GM08714 (cell line): ENCODE measurements around the gene RAB7B.

Experiments used
- H3K4me3 ChIP-seq: fragments of 200-500 bp; sonication (Bioruptor generic); 2 replicates; pipeline ENCODE4 v1.5.1; 2014; ENCODE audit warnings: mild to moderate bottlenecking, low read length, inconsistent platforms
- ZNF274 ChIP-seq: IDR thresholded peaks from 2 replicates; pipeline ENCODE4 v1.6.1; 2012; ENCODE audit warnings: mild to moderate bottlenecking, low read depth, low read length

RAB7B gene, protein sequence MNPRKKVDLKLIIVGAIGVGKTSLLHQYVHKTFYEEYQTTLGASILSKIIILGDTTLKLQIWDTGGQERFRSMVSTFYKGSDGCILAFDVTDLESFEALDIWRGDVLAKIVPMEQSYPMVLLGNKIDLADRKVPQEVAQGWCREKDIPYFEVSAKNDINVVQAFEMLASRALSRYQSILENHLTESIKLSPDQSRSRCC

DNA sequence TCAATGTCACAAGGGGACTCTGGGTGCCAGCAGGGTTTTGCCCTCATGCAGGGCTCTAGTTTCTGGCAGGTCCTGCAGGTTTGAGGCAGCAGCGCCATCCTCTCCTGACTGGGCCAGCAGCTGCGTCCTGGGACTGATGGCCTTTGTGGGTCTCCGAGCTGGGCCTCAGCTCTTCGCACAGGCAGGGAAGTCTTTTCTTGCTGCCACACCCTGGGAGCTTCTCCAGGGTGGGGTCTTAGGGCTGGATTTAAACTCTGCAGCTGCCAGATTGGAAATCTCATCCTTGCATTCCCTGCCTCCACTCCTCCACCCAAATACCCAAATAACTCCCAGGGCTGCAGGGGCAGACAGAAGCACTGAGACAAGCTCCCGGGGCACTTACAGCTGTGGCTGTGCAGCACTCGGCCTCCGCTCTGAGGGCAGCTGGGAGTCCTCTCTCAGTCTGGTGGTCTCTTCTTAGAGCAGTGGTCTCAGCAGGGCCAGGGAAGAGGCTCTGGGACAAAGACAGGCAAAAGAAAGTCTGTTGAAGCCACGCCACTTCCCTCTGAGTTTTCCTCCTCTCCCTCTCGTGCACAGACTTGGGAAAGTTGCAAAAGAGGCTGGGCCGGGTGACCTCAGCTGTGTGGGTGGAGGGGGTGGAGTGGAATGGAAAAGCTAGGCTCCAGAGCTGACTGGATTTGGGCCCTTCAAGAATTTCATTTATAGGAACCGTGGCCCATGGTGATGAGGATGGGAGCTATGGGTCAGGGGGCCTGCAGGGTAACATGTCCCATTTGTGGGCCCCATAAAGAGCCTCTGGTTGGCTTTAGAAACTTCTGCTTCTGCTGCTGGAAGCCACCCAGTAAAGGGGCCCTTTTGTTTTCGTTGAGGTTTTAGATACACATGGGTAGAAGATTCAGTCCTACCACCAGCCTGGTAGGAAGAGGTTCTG lies at the start of gene RAB7B:
TSS of gene RAB7B (minus strand) at position 525 of the 931 bp plus-strand sequence. CDS start 9,260 bp downstream, outside the sequence.
- no peak for TF ChIP-seq ZNF274
- H3K4me3 ChIP-seq, result no peak within 1 kb of the TSS

DNA sequence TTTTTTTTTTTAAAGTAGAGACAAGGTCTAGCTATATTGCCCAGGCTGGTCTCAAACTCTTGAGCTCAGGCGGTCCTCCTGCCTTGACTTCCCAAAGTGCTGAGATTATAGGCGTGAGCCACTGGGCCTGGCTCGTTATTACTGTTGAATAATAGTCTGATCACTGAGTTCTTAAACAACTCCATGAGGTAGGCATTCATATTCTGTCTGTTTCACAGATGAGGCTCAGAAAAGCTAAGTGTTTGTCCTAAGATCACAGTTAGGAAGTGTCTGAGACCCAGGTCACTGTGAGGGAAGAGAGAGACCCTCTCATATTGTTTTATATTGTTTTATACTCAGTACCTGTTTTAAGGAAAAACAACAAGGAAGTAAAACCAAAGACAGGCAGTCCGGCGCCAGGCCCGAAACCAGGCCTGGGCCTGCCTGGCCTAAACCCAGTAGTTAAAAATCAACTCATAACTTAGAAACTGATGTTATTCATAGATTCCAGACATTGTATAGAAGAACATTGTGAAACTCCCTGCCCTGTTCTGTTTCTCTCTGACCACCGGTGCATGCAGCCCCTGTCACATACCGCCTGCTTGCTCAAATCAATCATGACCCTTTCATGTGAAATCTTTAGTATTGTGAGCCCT lies 49.2 kb upstream of the RAB7B start:
- H3K4me3 ChIP-seq, result peak overlapping the region; percentile 34; the same call in 1 of the 2 replicates

DNA sequence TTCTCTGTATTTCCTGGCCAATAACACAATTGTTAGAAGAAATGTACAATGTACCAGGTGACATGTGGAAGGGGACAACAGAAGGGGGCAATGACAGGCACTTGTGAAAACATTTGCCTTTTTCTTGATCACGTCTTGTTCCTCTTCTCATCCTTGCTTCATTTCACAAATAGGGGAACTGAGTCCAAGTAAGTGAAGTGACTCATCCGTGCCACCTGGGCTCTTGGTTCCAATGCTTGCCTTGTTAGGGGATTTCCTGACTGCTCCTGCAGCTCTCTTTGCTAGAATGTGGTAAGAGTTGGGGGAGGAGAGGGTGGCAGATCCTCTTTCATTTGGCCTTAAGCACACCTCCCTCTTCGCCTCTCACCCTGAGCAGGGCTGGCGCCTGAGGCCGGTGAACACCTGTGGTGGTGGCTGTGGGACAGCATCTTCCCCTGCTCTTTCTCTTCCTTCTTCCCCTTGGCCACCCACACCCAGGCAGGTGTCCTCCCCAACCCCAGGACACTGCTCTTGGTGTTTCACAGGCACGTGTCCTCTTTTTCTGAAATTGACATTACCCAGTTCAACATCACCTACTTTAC lies 47.5 kb upstream of the RAB7B start:
- no peak for TF ChIP-seq ZNF274
- no peak overlapping the region for H3K4me3 ChIP-seq

DNA sequence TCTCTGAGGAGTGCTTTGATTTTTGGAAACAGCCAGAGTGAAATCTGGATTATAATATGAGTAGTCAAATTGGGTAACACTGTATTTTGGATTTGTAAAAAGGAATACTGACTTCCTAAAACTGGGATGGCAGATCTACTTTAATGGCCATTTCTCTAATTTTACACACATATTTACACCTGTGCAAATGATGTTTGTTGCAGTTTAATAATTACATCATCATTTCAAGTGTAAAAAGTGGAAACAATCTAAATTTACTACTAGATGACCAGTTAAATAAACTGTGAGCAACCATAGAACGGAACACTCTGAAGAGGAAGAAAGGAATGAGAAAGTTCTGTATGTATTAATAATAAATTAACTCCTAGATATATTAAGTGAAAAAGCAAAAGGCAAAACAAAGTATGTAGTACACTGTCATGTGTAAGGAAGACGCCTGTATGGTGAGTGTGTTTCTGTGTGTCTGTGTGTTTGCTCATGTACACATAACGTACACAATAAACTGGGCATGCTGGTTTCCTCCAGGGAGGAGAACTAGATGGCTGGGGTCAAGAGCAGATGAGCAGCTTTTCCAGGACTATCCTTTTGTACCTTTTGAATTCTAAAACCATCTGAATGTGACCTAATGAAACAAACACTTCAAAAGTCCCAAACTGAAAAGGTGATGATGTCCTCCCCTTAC lies 46.9 kb upstream of the RAB7B start:
- no peak for TF ChIP-seq ZNF274
- no peak overlapping the region for H3K4me3 ChIP-seq

DNA sequence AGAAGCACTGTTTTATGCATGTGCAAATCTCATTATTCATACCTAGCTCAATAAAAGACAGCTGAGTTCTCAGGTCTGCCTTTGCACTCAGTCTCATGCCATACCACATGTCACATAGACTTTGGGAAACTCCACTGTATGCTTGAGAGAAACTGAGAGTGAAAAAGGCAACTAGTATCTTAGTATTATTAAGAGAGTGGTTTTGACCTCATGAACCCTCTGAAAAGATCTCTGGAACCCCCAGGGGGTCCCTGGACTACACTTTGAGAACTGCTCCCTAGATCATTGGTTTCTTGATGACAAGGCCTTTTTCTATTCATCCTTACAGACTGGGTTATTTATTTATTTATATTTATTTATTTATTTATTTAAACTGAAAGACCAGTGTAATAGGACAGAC lies 46.1 kb upstream of the RAB7B start:
- no peak overlapping the region for H3K4me3 ChIP-seq
- no peak for TF ChIP-seq ZNF274

DNA sequence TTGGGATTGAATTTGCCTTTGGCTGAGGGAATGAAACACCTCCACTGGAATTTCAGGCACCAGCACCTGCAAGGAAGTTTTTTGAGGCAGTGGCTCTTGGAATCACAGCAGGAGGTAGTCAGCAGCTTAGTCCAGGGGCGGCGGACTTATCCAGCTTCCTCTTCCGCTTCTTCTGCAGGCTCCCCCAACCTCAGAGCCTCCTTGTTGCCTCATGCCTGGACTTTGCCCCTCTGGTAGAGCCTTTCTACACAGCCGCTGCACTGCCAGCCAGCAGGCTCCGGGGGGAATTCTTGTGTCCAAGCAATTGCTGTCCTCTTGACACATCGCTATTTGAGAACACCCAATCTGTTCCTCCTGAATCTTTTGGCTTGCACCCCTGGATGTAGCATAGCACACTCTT lies 45.4 kb upstream of the RAB7B start:
- TF ChIP-seq ZNF274, result no peak
- H3K4me3 ChIP-seq, result no peak overlapping the region

DNA sequence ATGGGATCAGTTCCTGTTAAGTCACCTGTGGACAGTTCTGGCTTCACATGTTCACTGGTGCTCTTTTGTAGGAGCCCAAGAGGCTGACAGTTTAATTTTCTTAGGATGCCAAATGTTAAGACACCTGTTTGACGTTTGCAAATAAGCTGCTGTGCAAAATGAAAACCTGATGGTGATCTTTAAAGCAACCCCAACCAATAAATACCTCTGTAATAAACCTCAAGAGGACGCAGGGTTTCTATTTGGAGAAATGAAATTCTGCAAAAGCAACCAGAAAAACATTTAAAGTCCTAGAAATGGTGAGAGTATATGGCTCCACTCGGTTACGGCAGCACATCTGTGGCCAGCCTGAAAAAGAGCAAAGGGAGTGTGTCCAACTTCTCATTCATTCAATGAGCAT lies 44.1 kb upstream of the RAB7B start:
- TF ChIP-seq ZNF274, result no peak

DNA sequence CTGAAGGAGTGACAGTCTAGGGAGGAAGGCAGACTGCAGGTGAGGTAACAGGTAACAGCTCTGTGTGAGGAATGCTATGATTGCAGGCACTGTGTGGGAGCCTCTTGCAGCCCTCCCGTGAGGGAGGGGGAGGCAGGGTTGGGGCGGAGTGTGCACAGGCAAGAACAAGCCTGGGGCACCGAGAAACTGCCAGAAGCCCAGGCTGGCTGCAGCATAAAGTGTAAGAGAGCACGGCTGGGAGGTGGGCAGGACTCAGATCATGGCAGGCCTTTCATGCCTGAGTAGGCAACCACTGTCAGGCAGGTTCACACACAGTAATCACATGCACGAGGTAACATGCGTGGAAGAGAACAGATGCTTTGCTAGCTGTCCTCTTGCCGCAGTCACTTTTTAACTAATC lies 38.4 kb upstream of the RAB7B start:
- no peak overlapping the region for H3K4me3 ChIP-seq
- TF ChIP-seq ZNF274, result no peak

More for the DNA sequence above, 44.1 kb upstream of the RAB7B start:
- peak overlapping the region; percentile 36; the same call in 1 of the 2 replicates for H3K4me3 ChIP-seq

DNA sequence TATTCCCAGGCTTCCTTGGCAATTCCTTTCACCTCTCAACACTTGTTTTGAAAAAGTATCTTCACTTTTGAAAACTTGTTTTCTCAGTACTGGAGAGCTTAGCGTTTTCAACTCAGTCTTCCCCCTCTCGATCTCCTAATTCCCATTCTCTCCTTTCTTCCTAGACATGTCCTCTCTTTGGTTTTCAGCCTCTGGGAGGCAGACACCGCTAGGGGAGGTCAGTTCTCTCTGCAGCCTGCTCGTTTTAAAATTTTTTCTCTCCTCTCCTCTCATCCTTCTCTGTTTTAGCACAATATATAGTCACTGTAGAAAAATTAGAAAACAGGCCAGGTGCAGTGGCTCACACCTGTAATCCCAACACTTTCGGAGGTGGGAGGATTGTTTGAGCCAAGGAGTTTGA lies 37.1 kb upstream of the RAB7B start:
- H3K4me3 ChIP-seq, result no peak overlapping the region
- TF ChIP-seq ZNF274, result no peak

DNA sequence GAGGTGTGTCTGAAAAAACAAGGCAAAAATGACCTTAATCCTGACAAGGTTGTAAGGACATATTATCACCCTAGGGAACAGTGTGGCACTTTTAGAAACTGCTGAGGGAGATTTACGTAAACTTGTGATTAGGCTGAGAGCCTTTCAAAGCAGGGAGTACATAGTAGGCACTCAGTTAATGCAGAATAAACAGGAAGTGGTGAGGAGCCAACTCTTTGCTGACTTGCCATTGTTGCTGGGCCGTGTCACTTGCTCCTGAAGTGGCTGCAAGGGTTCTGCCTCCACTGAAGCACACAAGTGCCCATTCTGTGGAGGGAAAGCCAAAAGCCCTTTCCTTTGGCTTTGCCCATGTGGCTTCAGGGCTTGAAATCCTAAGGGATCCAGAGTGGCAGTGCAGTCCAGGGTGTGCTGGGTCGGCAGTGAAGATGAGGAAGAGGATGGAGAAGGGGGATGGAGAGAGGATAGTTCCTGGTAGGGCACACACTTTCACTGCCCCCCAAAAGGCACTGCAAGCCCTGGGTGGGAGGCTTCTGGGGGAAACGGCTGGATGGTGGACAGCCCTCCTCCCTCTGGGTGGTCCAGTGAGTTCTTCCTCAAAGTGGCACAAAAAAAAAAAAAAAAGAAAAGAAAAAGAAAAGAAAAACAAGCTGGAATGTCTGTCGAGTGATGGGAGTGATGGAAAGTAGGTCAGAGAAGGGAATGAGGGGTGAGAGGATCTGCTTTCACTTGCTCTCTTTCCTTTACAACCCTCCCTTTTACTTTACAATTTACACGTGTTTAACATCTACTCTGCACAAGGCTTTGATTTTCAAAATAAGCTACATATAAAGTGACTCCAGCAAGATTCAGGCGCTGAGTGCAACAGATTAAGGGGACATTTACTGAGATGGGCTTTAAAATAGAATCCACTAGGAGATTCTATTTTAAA lies 36.1 kb upstream of the RAB7B start:
- no peak for TF ChIP-seq ZNF274
- no peak overlapping the region for H3K4me3 ChIP-seq

DNA sequence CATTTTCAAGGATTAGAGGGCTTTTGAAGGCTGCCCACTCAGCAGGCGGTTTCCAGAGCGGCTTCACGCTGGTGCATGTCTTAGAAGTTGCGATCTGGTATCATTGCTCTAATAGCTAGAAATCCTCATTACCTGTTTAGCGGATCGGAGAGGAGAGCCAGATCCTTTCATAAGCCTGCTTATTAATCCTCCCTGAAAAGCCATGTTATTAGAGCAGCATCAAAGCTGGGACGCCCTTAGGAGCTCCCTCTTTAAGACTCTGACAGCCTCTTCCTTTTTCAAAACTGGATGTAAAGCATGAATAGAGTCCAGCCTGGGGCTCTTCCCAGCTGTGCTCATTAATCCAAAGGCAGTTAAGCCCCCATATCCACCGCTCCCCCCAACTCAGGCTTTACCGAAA lies 34.4 kb upstream of the RAB7B start:
- no peak overlapping the region for H3K4me3 ChIP-seq
- no peak for TF ChIP-seq ZNF274

DNA sequence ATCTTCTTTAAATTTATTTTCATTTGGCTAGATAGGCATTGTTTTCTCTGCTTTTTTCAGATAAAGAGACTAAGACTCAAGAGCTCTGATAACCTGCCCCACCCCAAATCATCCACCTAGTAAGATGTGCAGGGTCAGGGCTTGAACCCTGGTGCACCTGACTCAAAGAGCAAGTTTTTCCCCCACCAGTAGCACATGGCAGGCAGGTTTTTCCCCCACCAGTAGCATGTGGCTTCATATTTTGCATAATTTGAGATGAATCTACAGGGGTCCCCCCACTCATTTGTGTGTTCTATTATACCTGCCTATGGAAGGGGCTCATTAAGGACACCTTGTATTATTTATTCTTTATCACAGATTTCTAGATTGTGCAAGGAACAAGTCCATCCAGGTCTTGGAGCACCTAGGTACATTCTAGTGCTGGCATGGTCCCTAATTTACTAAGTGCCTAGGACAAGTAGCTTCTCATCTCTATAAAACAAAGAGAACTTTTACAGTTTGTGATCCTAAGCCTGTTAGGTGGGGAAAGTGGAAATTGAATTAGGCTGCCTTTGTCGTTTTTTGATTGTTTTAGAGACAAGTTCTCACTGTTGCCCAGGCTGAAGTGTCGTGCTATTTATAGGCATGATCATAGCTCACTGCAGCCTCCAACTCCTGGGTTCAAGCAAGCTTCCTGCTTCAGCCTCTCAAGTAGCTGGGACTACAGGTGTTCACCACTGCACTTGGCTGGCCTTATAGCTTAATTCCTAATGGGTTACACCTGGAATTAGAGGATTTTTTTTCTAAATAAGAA lies 33.7 kb upstream of the RAB7B start:
- H3K4me3 ChIP-seq, result no peak overlapping the region
- no peak for TF ChIP-seq ZNF274
